Fibroblast of villous mesenchyme (primary cell): ENCODE measurements around the gene FMNL2. TPM values are rescaled to one million over a fixed set of nuclear protein-coding genes. Genes with fewer than 3 reads are reported as not detected.

Experiments
- DNase-seq: peaks from one replicate; pipeline ENCODE4 v3.0.0-alpha.2; 2010; ENCODE audit warnings: low read depth
- H3K4me3 ChIP-seq: 2 replicates; pipeline ENCODE4 v1.5.1; 2011; ENCODE audit warnings: low read depth, mild to moderate bottlenecking, low read length
- total RNA-seq: library from RNA; depleted of rRNA; stranded (reverse); fragments of >200 nt; gene quantifications from 2 replicates; pipeline ENCODE4 v1.2.3, GENCODE V29; 2012
- TF ChIP-seq, protein P1 (sequence below): IDR thresholded peaks from 2 replicates; pipeline ENCODE4 v1.5.1; 2012; ENCODE audit warnings: low read depth, mild to moderate bottlenecking, low read length; ENCODE audit not compliant: insufficient read depth

The FMNL2 gene
- total RNA-seq, 1 donor: 17.3 TPM

DNA sequence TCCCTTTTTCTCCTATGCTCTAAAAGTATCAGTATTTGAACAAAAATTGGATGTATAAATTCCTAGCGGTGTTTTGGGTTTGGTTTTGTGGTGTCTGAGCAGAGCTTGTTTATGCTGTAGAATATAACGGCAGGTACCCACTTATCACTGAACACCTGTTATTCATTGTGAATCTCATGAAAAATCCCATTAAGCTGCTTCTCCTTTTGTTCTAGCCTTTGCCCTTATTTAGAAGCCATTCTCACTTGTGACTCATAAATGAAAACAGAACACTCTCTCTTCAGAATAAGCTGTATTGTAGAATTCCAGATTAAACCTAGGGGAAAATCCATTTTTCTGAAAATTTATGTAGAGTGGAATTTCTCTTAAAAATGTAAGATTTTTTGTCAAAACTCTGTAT, 278.3 kb downstream of the FMNL2 start:
- DNase-seq: no peak
- no peak overlapping the region for H3K4me3 ChIP-seq
- TF ChIP-seq, protein P1, sequence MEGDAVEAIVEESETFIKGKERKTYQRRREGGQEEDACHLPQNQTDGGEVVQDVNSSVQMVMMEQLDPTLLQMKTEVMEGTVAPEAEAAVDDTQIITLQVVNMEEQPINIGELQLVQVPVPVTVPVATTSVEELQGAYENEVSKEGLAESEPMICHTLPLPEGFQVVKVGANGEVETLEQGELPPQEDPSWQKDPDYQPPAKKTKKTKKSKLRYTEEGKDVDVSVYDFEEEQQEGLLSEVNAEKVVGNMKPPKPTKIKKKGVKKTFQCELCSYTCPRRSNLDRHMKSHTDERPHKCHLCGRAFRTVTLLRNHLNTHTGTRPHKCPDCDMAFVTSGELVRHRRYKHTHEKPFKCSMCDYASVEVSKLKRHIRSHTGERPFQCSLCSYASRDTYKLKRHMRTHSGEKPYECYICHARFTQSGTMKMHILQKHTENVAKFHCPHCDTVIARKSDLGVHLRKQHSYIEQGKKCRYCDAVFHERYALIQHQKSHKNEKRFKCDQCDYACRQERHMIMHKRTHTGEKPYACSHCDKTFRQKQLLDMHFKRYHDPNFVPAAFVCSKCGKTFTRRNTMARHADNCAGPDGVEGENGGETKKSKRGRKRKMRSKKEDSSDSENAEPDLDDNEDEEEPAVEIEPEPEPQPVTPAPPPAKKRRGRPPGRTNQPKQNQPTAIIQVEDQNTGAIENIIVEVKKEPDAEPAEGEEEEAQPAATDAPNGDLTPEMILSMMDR: no peak

DNA sequence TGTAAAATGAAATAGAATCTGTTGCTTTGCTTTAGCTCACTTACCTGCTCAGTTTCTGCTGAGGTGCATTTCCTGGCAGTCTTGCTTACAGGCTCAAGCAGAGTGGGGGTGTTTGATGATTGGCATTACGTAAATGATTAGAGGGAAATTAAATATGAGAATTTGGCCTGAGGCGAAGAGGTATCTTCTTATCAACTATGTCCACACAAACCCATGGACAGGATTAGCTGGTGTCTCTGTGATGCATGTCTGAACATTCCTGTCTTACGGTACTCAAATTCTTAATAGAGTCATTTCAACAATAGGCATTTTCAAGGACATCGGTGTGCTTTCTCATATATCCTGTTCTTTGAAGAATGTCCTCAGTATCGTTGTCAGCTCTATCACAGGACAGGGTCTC, 280.2 kb downstream of the FMNL2 start:
- TF ChIP-seq, protein P1: no peak
- no peak overlapping the region for H3K4me3 ChIP-seq
- no peak for DNase-seq

DNA sequence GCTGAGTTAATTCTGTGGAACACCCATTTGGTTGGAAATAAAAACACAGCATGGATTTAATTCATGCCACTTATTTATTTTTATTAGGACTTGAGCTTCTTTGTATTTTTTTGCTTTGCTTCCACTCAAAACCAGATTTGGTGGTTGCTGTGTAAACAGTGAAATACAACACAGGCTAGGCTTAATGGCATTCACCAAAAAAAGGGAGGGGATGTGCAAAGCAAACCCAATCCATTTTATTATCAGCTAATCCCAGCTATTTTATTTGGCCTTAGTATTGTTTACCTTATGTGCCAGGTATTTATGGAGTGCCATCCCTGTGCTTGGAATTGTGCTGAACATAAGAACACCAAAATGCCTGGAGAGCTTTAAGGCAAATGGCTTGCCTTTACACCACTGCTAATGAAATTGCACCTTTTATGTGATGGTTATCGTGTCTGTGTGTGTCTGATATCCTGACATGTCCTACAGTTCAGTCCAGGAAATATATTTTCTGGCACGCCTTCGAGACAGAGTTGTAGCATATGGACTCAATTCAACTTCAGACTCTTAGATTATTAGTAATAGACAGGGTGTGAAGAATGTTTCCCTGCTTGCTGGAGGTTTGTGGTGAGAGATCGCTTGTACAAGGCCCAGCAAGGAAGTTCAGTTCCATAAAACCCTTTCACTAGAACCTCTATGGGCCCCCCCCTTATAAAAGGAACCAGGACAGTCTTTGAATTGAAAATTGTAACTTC, 282.6 kb downstream of the FMNL2 start:
- no peak for DNase-seq
- H3K4me3 ChIP-seq: no peak overlapping the region
- TF ChIP-seq, protein P1: no peak

DNA sequence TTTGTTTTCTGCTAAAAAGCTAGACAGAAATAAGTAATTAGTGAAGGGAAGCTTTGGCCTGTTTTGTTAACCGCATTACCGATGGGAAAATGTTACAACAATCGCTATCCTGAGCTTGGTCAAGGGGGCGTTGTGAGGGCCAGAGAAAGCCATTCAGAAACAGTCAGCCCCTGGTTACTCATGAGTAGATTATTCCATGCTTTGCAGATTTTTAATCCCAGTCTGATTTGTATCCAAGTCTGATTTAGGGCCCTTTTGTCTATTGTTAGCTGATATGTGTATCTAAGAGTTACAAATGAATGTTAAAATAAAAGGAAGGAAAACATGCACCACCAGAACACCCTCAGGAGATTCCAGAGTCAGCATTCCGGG, 283.2 kb downstream of the FMNL2 start:
- TF ChIP-seq, protein P1: no peak
- no peak for DNase-seq
- H3K4me3 ChIP-seq: no peak overlapping the region

DNA sequence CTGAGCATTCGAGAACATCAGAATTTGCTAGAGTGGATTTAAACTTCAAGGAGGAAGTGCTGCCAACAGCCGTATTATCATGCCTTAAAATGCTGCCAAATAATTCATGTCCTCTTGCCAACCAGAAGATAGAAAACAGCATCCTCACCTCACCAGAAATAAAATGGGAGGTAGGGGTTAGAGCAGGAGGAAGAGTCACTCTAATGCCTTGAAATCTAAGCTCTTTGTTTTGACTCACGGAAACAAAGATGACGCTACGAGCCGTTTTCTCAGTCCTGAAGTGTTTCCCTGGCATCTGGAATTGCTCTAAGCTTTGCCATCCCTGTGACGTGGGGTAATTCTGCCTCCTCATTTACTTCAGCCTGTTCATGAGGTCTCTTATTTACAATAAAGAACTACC, 285.2 kb downstream of the FMNL2 start:
- no peak overlapping the region for H3K4me3 ChIP-seq
- no peak for DNase-seq
- TF ChIP-seq, protein P1: no peak

DNA sequence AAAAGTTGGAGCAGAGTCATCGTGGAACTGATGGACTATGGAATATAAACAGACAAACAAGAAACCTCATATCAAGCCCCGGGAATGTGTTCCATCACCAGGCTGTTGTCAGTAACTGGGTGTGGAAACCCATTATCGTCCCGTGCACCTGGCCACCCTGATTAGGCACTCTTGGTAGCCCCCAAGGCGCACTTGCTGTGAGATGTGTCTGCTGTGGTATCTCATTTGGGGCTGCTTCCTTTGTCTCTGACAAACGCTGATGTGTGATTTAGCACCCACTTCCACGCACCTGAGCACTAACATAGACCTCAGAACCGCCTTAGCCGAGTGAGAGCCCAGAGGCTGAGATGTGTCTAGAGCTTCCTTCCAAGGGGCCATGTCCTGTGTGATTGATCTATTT, 286.0 kb downstream of the FMNL2 start:
- DNase-seq: no peak
- H3K4me3 ChIP-seq: no peak overlapping the region
- TF ChIP-seq, protein P1: no peak

DNA sequence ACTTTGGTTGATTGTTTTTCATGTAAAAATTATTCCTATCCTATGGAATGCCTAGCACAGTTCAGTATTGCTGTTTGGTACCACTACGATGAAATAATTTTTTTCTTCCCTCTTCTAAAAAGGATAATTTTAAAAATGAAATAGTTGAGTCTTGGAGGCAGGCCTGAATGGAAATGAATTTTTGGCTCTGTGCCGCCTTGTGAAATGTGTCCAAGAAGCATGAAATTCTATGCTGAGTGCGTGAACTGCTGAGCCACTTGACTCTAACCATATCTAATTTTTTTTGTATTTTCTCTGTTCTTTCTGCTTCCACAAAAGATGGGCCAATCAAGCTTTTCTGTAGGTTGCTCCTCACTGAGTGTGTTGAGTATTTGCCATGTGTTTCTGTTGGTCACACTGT, 287.2 kb downstream of the FMNL2 start:
- H3K4me3 ChIP-seq: no peak overlapping the region
- TF ChIP-seq, protein P1: no peak
- DNase-seq: no peak
